Activated naive CD4-positive, alpha-beta T cell treated with anti-CD3 and anti-CD28 coated beads, Interleukin-2, amount 50 U/mL, for 72 hours (primary cell): Measurements from ENCODE around the gene FAM120A. TPM values are rescaled to one million over a fixed set of nuclear protein-coding genes. Genes with fewer than 3 reads are reported as not detected.
"Not testable (repeated sequence)": the region's sequence is repeated elsewhere in the genome, so short reads cannot be mapped to it uniquely, and the experiment has no call there.

Experiments
- ATAC-seq, 2 donors: fragments of 150-1000 bp; cut with Tn5 transposase; 2 replicates each; pipeline ENCODE4 v1.10.0; 2021; ENCODE audit warnings: mild to moderate bottlenecking in 2 of 2, moderate library complexity in 2 of 2
- DNase-seq, 2 donors: peaks; one replicate each; pipeline ENCODE4 v3.0.0; 2021 to 2022; ENCODE audit warnings: low spot score in 2 of 2
- H3K27ac Mint-ChIP-seq, 2 donors: one replicate each; pipeline ENCODE4 v1.8.0; 2022; ENCODE audit warnings: mild to moderate bottlenecking in 2 of 2, mixed read lengths in 2 of 2
- H3K36me3 Mint-ChIP-seq, 2 donors: one replicate each; pipeline ENCODE4 v1.8.0; 2022; ENCODE audit warnings: mixed read lengths in 2 of 2
- H3K9me3 Mint-ChIP-seq, 2 donors: one replicate each; pipeline ENCODE4 v1.8.0; 2022; ENCODE audit warnings: mixed read lengths in 2 of 2
- total RNA-seq, 2 donors: library from RNA; stranded (reverse); gene quantifications; one replicate each; pipeline ENCODE4 v1.2.3, GENCODE V29; 2022

Gene FAM120A
- total RNA-seq, 2 donors from 2014 or later = 76.1 to 130 TPM

GRCh38 chr9:93436655-93437407 is 14.7 kb upstream of the FAM120A start:
- ATAC-seq (no peak), DNase-seq (no peak)
- H3K36me3 Mint-ChIP-seq = no peaks in the 10 kb centered on the region
- H3K9me3 Mint-ChIP-seq = no peaks in the 10 kb centered on the region
- H3K27ac Mint-ChIP-seq = no peak overlapping the region

DNA sequence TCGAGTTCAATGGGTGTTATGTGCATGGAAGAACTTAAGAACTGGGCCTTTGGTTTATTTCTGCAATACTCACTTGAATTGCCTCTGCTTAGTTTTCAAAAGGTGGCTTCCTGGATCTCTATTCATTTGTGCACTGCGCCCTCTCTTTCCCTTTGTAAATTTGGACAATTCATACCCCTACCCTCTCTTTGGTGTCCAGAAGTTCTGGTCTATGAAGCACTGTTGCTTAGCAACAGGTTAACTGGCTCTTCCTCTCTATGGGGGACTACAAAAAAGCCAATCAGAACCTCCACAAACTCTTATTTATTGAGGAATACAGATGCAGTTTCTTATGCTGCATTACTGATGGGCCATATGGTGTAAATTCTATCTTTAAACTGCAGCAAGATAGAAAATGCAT is 13.5 kb upstream of the FAM120A start:
- DNase-seq = no peak
- H3K36me3 Mint-ChIP-seq = no peaks in the 10 kb centered on the region
- H3K9me3 Mint-ChIP-seq = no peaks in the 10 kb centered on the region
- H3K27ac Mint-ChIP-seq = no peak overlapping the region
- ATAC-seq = no peak

GRCh38 chr9:93439301-93439700 is 12.2 kb upstream of the FAM120A start:
- not testable (repeated sequence) for DNase-seq, ATAC-seq, H3K27ac Mint-ChIP-seq, H3K9me3 Mint-ChIP-seq, H3K36me3 Mint-ChIP-seq

GRCh38 chr9:93440896-93441580 is 10.4 kb upstream of the FAM120A start:
- ATAC-seq = no peak
- DNase-seq = no peak
- Mint-ChIP-seq H3K36me3 (peaks cover 0 to 5% of the 10 kb centered on the region in 2 donors), H3K9me3 (no peaks in the 10 kb centered on the region), H3K27ac (no peak overlapping the region)

DNA sequence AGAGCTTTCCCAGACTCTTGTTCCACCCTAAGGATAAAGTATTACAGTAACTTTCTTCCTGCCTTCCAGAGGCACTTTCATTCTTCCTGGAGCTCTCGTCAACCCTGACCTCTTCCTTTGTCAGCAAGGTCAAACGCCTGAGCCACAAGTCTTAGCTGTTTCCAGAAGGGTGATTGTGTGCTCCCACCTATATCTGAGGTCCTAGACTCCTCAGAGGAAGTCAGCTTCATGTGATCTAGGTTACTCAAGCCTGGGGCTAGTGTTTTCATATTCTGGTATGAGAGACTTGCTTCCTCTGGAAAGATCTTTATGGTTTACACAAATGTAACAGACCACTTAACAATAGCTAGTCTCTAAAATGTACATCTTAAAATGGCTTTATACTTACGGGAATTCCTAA is 5.4 kb upstream of the FAM120A start:
- DNase-seq = no peak
- Mint-ChIP-seq H3K9me3 (no peaks in the 10 kb centered on the region), H3K27ac (peak overlapping the region; percentile 44 to 59), H3K36me3 (peaks cover 9 to 33% of the 10 kb centered on the region in 2 donors)
- no peak for ATAC-seq

- Mint-ChIP-seq H3K27ac (no peak overlapping the region), H3K36me3 (peaks cover 11 to 33% of the 10 kb centered on the region in 2 donors)
- ATAC-seq = no peak
These were observed 3.8 kb upstream of the FAM120A start for GRCh38 chr9:93447655-93448054.

DNA sequence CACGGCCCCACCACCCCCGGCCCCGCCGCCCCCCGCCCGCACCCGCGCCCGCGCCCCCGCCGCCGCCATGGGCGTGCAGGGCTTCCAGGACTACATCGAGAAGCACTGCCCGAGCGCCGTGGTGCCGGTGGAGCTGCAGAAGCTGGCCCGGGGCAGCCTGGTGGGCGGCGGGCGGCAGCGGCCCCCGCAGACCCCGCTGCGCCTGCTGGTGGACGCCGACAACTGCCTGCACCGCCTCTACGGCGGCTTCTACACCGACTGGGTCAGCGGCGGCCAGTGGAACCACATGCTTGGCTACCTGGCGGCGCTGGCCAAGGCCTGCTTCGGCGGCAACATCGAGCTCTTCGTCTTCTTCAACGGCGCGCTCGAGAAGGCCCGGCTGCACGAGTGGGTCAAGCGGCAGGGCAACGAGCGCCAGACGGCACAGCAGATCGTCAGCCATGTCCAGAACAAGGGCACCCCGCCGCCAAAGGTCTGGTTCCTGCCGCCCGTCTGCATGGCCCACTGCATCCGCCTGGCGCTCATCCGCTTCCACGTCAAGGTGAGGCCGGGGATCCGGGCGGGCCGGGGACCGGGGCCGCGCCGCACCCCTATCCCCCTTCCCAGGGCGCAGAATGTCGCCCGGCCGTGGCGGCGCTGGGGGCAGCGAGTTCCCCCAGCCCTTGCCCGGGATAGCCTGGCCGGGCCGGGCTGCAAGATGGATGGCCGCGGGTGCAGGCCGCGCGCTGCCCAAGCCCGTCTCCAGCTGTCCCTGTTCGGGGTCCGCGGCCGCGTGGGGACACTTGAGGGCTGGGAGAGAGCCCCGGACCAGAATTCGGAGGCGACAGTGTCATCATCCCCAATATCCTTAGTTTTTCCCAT is 594 bp downstream of the FAM120A start:
- Mint-ChIP-seq H3K36me3 (peaks cover 29 to 45% of the 10 kb centered on the region in 2 donors), H3K9me3 (no peaks in the 10 kb centered on the region), H3K27ac (peak overlapping the region; percentile 90 to 97)
- DNase-seq (peak; percentile 56 to 77), ATAC-seq (peak; percentile 11 to 21)

More at GRCh38 chr9:93447655-93448054, 3.8 kb upstream of the FAM120A start:
- no peaks in the 10 kb centered on the region for H3K9me3 Mint-ChIP-seq
- DNase-seq = no peak

GRCh38 chr9:93452710-93453046 is 1.2 kb downstream of the FAM120A start:
- DNase-seq = peak in 1 of 2 donors; percentile 14
- Mint-ChIP-seq H3K9me3 (no peaks in the 10 kb centered on the region), H3K27ac (peak overlapping the region; percentile 90 to 97), H3K36me3 (peaks cover 29 to 45% of the 10 kb centered on the region in 2 donors)
- no peak for ATAC-seq

DNA sequence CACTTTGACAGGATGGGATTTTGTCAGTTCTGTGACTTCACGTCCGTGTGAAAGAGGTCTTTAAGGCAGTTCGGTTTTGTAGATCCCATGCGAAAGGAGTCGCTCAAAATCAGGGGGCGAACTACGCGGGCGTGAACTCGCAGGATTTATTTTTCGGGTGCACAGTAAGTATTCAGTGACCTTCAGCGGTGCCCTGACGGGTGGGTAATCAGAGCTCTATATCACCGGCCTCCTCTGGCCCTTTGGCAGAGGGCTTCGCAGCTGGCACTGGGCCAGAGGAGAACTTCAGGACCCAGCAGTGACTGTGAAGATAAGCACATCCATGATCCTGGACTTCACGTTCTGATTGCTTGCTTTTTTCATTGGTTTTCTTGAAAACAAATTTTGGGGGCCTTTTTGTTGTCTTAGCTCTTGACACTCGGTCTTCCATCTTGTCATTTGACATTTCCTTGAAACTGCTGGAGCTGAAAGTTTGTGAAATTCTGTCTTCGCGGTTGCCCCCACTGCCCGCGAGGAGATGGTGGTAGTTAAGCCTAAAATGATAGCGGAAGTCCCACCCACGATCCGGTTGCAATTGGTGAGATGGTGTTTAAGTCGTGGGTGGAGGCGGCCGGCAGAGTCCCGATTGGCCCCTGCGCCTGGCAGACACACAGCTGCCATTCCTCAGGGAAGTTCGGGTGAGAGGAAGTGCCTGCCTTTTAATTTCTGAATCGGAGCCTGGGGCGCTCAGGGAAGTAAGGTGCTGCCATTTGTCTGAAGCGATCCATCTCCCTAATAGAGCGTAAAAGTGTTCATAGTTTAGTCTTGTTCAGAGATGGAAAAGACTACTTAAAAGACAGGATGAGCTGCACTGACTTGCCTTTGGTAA is 1.8 kb downstream of the FAM120A start, which contains the start of gene FAM120AOS:
Gene FAM120AOS (minus strand): TSS at position 535 of the 868 bp plus-strand sequence. CDS start 872 bp downstream, outside the sequence.
- Mint-ChIP-seq H3K36me3 (peaks cover 32 to 47% of the 10 kb centered on the region in 2 donors), H3K27ac (peak within 1 kb of the TSS; percentile 90 to 97), H3K9me3 (no peaks in the 10 kb centered on the region)
- peak; percentile 75 for ATAC-seq
- peak; percentile 76 to 88 for DNase-seq

DNA sequence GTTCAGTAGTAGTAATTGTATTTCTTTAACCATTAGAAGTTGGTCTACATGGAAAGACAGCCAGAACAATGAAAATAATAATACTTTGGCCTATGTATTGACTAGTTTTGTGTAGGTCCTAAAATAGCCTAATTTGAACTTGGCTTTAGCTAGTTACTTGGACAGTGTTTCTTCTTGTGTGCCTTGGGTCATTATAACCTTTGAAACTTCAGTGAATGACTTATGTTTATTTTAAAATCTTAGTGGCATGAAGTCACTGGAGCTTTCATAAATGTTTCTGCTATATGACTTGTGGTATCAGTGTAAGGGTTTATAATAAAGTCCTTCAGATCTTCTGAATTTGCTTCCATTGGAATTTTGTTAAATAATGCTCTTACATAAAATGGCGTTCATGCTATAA is 4.5 kb downstream of the FAM120A start:
- ATAC-seq = no peak
- peak overlapping the region in 1 of 2 donors; percentile 40 for H3K27ac Mint-ChIP-seq
- H3K36me3 Mint-ChIP-seq = peaks cover 26 to 37% of the 10 kb centered on the region in 2 donors

DNA sequence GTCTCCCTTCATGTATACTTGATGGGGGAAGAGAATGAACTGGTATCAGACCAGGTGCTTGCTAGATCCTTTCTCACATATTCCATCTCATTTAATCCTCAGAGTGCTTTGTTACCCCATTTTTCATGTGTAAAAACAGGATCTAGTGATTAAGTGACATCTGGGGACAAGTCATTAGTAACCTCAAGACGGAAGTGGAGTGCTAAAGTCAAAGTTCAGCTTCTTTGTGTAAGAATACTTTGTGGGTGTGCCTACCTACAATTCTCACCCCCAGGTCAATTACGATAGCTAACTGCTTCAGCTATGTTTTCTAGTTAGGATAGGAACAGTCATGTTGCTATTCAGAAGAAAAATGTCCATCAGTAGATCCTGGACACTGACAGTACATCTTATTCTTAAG is 5.0 kb downstream of the FAM120A start:
- Mint-ChIP-seq H3K9me3 (no peaks in the 10 kb centered on the region), H3K36me3 (peaks cover 25 to 37% of the 10 kb centered on the region in 2 donors), H3K27ac (peak overlapping the region; percentile 40 to 70)
- DNase-seq (no peak), ATAC-seq (no peak)

More for the DNA sequence above, 4.5 kb downstream of the FAM120A start:
- no peak for DNase-seq
- no peaks in the 10 kb centered on the region for H3K9me3 Mint-ChIP-seq

GRCh38 chr9:93457006-93457405 is 5.5 kb downstream of the FAM120A start:
- Mint-ChIP-seq H3K36me3 (peaks cover 25 to 37% of the 10 kb centered on the region in 2 donors), H3K27ac (peak overlapping the region in 1 of 2 donors; percentile 70)

GRCh38 chr9:93458712-93459111 is 7.2 kb downstream of the FAM120A start:
- Mint-ChIP-seq H3K9me3 (no peaks in the 10 kb centered on the region), H3K36me3 (peaks cover 14 to 27% of the 10 kb centered on the region in 2 donors), H3K27ac (peak overlapping the region in 1 of 2 donors; percentile 55)
- DNase-seq (no peak), ATAC-seq (no peak)

More at GRCh38 chr9:93457006-93457405, 5.5 kb downstream of the FAM120A start:
- ATAC-seq (no peak), DNase-seq (no peak)
- H3K9me3 Mint-ChIP-seq = no peaks in the 10 kb centered on the region

DNA sequence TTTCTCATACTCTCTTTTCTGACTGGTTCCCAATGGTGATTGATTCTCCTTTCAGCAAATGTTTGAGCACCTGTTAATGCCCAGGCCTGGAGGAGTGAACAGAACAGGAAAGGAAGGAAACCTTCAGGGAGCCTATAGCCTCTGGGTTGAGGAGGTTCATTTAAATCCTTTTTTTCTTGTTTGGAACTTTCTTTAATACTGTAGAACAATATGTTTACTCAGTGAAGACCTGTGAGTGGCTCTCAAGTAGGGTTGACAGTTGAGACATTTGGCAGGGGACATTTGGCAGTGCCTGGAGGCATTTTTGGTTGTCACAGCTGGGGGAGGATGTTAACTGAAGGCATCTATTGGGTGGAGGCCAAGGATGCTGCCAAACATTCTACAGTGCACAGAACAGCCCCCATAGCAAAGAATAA is 8.0 kb downstream of the FAM120A start:
- peaks cover 9 to 27% of the 10 kb centered on the region in 2 donors for H3K36me3 Mint-ChIP-seq
- H3K27ac Mint-ChIP-seq = peak overlapping the region in 1 of 2 donors; percentile 31
- H3K9me3 Mint-ChIP-seq = no peaks in the 10 kb centered on the region

GRCh38 chr9:93460689-93461413 is 9.4 kb downstream of the FAM120A start:
- DNase-seq (no peak), ATAC-seq (no peak)
- Mint-ChIP-seq H3K36me3 (peaks cover 9 to 27% of the 10 kb centered on the region in 2 donors), H3K9me3 (no peaks in the 10 kb centered on the region), H3K27ac (peak overlapping the region; percentile 2 to 41)

More for the DNA sequence above, 8.0 kb downstream of the FAM120A start:
- no peak for DNase-seq
- ATAC-seq = no peak
